GM19468 (cell line): ENCODE measurements around the gene SELENOI.

Source experiments
- ATAC-seq: cut with Tn5 transposase; IDR thresholded peaks from one replicate; pipeline ENCODE4 v1.9.1; 2021; ENCODE audit warnings: mild to moderate bottlenecking, moderate library complexity, moderate number of reproducible peaks; ENCODE audit not compliant: unreplicated experiment; ENCODE audit errors: extremely low read depth

Gene SELENOI

DNA sequence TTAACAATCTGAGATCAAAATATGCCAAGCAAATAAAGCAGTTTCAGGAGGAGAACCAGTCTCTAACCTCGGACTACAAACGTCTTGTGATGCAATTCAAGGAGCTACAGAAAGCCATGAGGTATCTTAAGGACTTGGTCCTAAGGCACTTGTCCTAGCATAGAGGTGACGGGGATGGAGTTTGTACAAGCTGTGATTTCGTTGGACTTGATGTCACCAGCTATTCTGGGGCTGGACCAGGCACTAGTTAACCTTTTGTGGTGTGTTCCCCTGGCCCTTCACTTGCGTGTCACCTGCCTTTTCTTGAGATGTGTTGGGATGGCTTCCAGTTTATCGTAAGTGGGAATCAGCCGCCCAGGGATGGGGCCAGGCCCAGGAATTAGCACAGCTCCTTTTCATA is 98.3 kb downstream of the SELENOI start:
- no peak for ATAC-seq
